Measurements from ENCODE around the gene TICAM1. TPM values are rescaled to one million over a fixed set of nuclear protein-coding genes. Genes with fewer than 3 reads are reported as not detected.

TICAM1 gene
- total RNA-seq = 5.0 TPM

GRCh38 chr19:4831304-4831978 is at the start of gene TICAM1:
TICAM1 (minus strand) TSS chr19:4831712; CDS start chr19:4818377, 13,335 bp downstream.

GRCh38 chr19:4867534-4868285 is 36.2 kb upstream of the TICAM1 start, which contains the start of gene PLIN3:
PLIN3 (minus strand) TSS chr19:4867667; CDS start chr19:4861394, 6,273 bp downstream.

GRCh38 chr19:4791183-4792018 is 40.1 kb downstream of the TICAM1 start, which contains the start of gene FEM1A:
FEM1A (plus strand) TSS chr19:4791734; CDS start chr19:4791855, 121 bp downstream.

Small RNA genes within 50 kb of the gene (small RNA-seq; reads per million reads assigned to genes)
- gene MIR7-3 (ENCODE audit: low replicate concordance) = not detected

Other genes with a start within 250 kb of the TICAM1 start
- 15.0 TPM for gene TNFAIP8L1, start 192.2 kb downstream of the TICAM1 start, total RNA-seq
- 57.6 TPM for gene MYDGF, start 161.4 kb downstream of the TICAM1 start, total RNA-seq
- 33.9 TPM for gene DPP9, start 107.9 kb downstream of the TICAM1 start, total RNA-seq
- gene FEM1A, start 40.0 kb downstream of the TICAM1 start, total RNA-seq = 26.2 TPM
- 69.4 TPM for gene PLIN3, start 36.0 kb upstream of the TICAM1 start, total RNA-seq
- 0.41 TPM for gene ARRDC5, start 71.2 kb upstream of the TICAM1 start, total RNA-seq
- gene UHRF1, start 77.8 kb upstream of the TICAM1 start, total RNA-seq = 29.1 TPM
- gene KDM4B, start 137.4 kb upstream of the TICAM1 start, total RNA-seq = 46.4 TPM

Data from metanephros (tissue), 2 donors.